ENCODE measurements around the gene PAPOLA. TPM values are rescaled to one million over a fixed set of nuclear protein-coding genes. Genes with fewer than 3 reads are reported as not detected.

PAPOLA gene
- total RNA-seq, 5 donors from 2014 or later (not counting 1 experiment from before 2014, with no cell fraction given) = 168 to 207 (median 183) TPM

GRCh38 chr14:96588410-96589257 is 86.5 kb downstream of the PAPOLA start:
- peaks cover 19 to 31% of the 10 kb centered on the region in 2 donors for H3K27me3 Mint-ChIP-seq
- no peaks in the 10 kb centered on the region for H3K36me3 Mint-ChIP-seq
- H3K36me3 ChIP-seq (ENCODE audit: control insufficient read depth in 2 of 2, extremely low read depth in 1 of 2, insufficient read depth in 1 of 2, low read length in 1 of 2) = no peaks in the 10 kb centered on the region
- CTCF ChIA-PET = no interaction called here
- peaks cover 0 to 19% of the 10 kb centered on the region in 2 experiments for H3K4me1 ChIP-seq (ENCODE audit: control insufficient read depth in 1 of 2, extremely low read depth in 1 of 2, insufficient read depth in 2 of 2, low read length in 2 of 2)
- POLR2A ChIA-PET = no interaction called here
- no peaks in the 10 kb centered on the region for H3K9me3 Mint-ChIP-seq
- no peak overlapping the region for H3K27ac ChIP-seq (ENCODE audit: low read length)
- peaks cover 2 to 63% of the 10 kb centered on the region in 2 experiments for H3K27me3 ChIP-seq (replicated peaks in 1 of 2; ENCODE audit: control insufficient read depth in 2 of 2, extremely low read depth in 1 of 2, insufficient read depth in 2 of 2, low read length in 1 of 2)
- no peak for DNase-seq
- no peak overlapping the region for H3K4me3 ChIP-seq (ENCODE audit: control insufficient read depth in 1 of 2, extremely low read depth in 1 of 2, low read length in 1 of 2)
- H3K4me3 Mint-ChIP-seq = peak overlapping the region in 1 of 3 donors; percentile 26
- H3K27ac Mint-ChIP-seq = no peak overlapping the region
- peaks cover 10 to 18% (median 13%) of the 10 kb centered on the region in 3 donors for H3K4me1 Mint-ChIP-seq
- no peaks in the 10 kb centered on the region for H3K9me3 ChIP-seq
- ATAC-seq (replicated peaks in 1 of 4) = no peak
- 50% methylated on average over 17 of the region's 22 CpGs for WGBS (ENCODE audit: insufficient coverage)

- peaks cover 2 to 57% of the 10 kb centered on the region in 2 experiments for H3K27me3 ChIP-seq (replicated peaks in 1 of 2; ENCODE audit: control insufficient read depth in 2 of 2, extremely low read depth in 1 of 2, insufficient read depth in 2 of 2, low read length in 1 of 2)
- Mint-ChIP-seq H3K36me3 (no peaks in the 10 kb centered on the region), H3K4me3 (no peak overlapping the region), H3K4me1 (peaks cover 10 to 16% (median 13%) of the 10 kb centered on the region in 3 donors), H3K27ac (no peak overlapping the region), H3K27me3 (peaks cover 19 to 25% of the 10 kb centered on the region in 2 donors), H3K9me3 (no peaks in the 10 kb centered on the region)
- DNase-seq = no peak
- peaks cover 0 to 16% of the 10 kb centered on the region in 2 experiments for H3K4me1 ChIP-seq (ENCODE audit: control insufficient read depth in 1 of 2, extremely low read depth in 1 of 2, insufficient read depth in 2 of 2, low read length in 2 of 2)
- POLR2A ChIA-PET = no interaction called here
- H3K9me3 ChIP-seq = no peaks in the 10 kb centered on the region
- CTCF ChIA-PET = no interaction called here
- no peaks in the 10 kb centered on the region for H3K36me3 ChIP-seq (ENCODE audit: control insufficient read depth in 2 of 2, extremely low read depth in 1 of 2, insufficient read depth in 1 of 2, low read length in 1 of 2)
- no peak overlapping the region for H3K27ac ChIP-seq (ENCODE audit: low read length)
- H3K4me3 ChIP-seq (ENCODE audit: control insufficient read depth in 1 of 2, extremely low read depth in 1 of 2, low read length in 1 of 2) = no peak overlapping the region
- WGBS (ENCODE audit: insufficient coverage) = 100% methylated on average over 1 of the region's 3 CpGs
- no peak for ATAC-seq (replicated peaks in 1 of 4)
Measured at GRCh38 chr14:96589577-96589976, 87.4 kb downstream of the PAPOLA start.

GRCh38 chr14:96590190-96590864 is 88.1 kb downstream of the PAPOLA start:
- 93% methylated on average over 5 of the region's 9 CpGs for WGBS (ENCODE audit: insufficient coverage)
- H3K27me3 ChIP-seq (replicated peaks in 1 of 2; ENCODE audit: control insufficient read depth in 2 of 2, extremely low read depth in 1 of 2, insufficient read depth in 2 of 2, low read length in 1 of 2) = peaks cover 2 to 51% of the 10 kb centered on the region in 2 experiments
- Mint-ChIP-seq H3K36me3 (no peaks in the 10 kb centered on the region), H3K27me3 (peaks cover 19 to 25% of the 10 kb centered on the region in 2 donors), H3K4me3 (no peak overlapping the region), H3K27ac (no peak overlapping the region), H3K4me1 (peaks cover 10 to 16% (median 13%) of the 10 kb centered on the region in 3 donors), H3K9me3 (no peaks in the 10 kb centered on the region)
- POLR2A ChIA-PET = no interaction called here
- CTCF ChIA-PET = interaction anchor here in 1 of 2 donors (0.6 kb wide), 1 partner anchor 178 kb away, joined by 3 read pairs; no protein-coding TSS in a partner anchor
- DNase-seq = peak in 1 of 35 experiments; percentile 12
- H3K36me3 ChIP-seq (ENCODE audit: control insufficient read depth in 2 of 2, extremely low read depth in 1 of 2, insufficient read depth in 1 of 2, low read length in 1 of 2) = no peaks in the 10 kb centered on the region
- H3K4me3 ChIP-seq (ENCODE audit: control insufficient read depth in 1 of 2, extremely low read depth in 1 of 2, low read length in 1 of 2) = no peak overlapping the region
- H3K9me3 ChIP-seq = no peaks in the 10 kb centered on the region
- peaks cover 0 to 16% of the 10 kb centered on the region in 2 experiments for H3K4me1 ChIP-seq (ENCODE audit: control insufficient read depth in 1 of 2, extremely low read depth in 1 of 2, insufficient read depth in 2 of 2, low read length in 2 of 2)
- no peak overlapping the region for H3K27ac ChIP-seq (ENCODE audit: low read length)
- ATAC-seq (replicated peaks in 1 of 4) = no peak

- Mint-ChIP-seq H3K36me3 (no peaks in the 10 kb centered on the region), H3K27ac (peak overlapping the region in 1 of 2 donors; percentile 48), H3K4me3 (peak overlapping the region; percentile 73 to 80 (median 75)), H3K4me1 (peaks cover 10 to 16% (median 13%) of the 10 kb centered on the region in 3 donors), H3K9me3 (no peaks in the 10 kb centered on the region), H3K27me3 (peaks cover 14 to 18% of the 10 kb centered on the region in 2 donors)
- WGBS (ENCODE audit: insufficient coverage) = 5% methylated on average over 39 of the region's 54 CpGs
- peaks cover 2 to 43% of the 10 kb centered on the region in 2 experiments for H3K27me3 ChIP-seq (replicated peaks in 1 of 2; ENCODE audit: control insufficient read depth in 2 of 2, extremely low read depth in 1 of 2, insufficient read depth in 2 of 2, low read length in 1 of 2)
- DNase-seq (peak in 34 of 35 experiments; percentile 16 to 75 (median 46)), ATAC-seq (replicated peaks in 1 of 4) (peak; percentile 84 to 97 (median 94))
- H3K27ac ChIP-seq (ENCODE audit: low read length) = no peak overlapping the region
- POLR2A ChIA-PET = no interaction called here
- H3K4me1 ChIP-seq (ENCODE audit: control insufficient read depth in 1 of 2, extremely low read depth in 1 of 2, insufficient read depth in 2 of 2, low read length in 2 of 2) = peaks cover 0 to 16% of the 10 kb centered on the region in 2 experiments
- H3K9me3 ChIP-seq = no peaks in the 10 kb centered on the region
- peak overlapping the region; percentile 55 to 58 for H3K4me3 ChIP-seq (ENCODE audit: control insufficient read depth in 1 of 2, extremely low read depth in 1 of 2, low read length in 1 of 2)
- H3K36me3 ChIP-seq (ENCODE audit: control insufficient read depth in 2 of 2, extremely low read depth in 1 of 2, insufficient read depth in 1 of 2, low read length in 1 of 2) = no peaks in the 10 kb centered on the region
- CTCF ChIA-PET = no interaction called here
Measured at GRCh38 chr14:96592591-96593386, 90.6 kb downstream of the PAPOLA start.

GRCh38 chr14:96594961-96595360 is 92.8 kb downstream of the PAPOLA start:
- CTCF ChIA-PET = no interaction called here

GRCh38 chr14:96597680-96598079 is 95.5 kb downstream of the PAPOLA start:
- WGBS (ENCODE audit: insufficient coverage) = 100% methylated on average over 2 of the region's 5 CpGs
- Mint-ChIP-seq H3K4me1 (peaks cover 4 to 7% (median 4%) of the 10 kb centered on the region in 3 donors), H3K27me3 (peaks cover 5 to 14% of the 10 kb centered on the region in 2 donors), H3K4me3 (no peak overlapping the region), H3K36me3 (no peaks in the 10 kb centered on the region), H3K9me3 (no peaks in the 10 kb centered on the region), H3K27ac (no peak overlapping the region)
- Histone ChIP-seq H3K27me3 (replicated peaks in 1 of 2; ENCODE audit: control insufficient read depth in 2 of 2, extremely low read depth in 1 of 2, insufficient read depth in 2 of 2, low read length in 1 of 2) (peaks cover 2 to 35% of the 10 kb centered on the region in 2 experiments), H3K4me3 (ENCODE audit: control insufficient read depth in 1 of 2, extremely low read depth in 1 of 2, low read length in 1 of 2) (no peak overlapping the region), H3K27ac (ENCODE audit: low read length) (no peak overlapping the region), H3K4me1 (ENCODE audit: control insufficient read depth in 1 of 2, extremely low read depth in 1 of 2, insufficient read depth in 2 of 2, low read length in 2 of 2) (peaks cover 0 to 9% of the 10 kb centered on the region in 2 experiments), H3K9me3 (no peaks in the 10 kb centered on the region), H3K36me3 (ENCODE audit: control insufficient read depth in 2 of 2, extremely low read depth in 1 of 2, insufficient read depth in 1 of 2, low read length in 1 of 2) (no peaks in the 10 kb centered on the region)
- DNase-seq (no peak), ATAC-seq (replicated peaks in 1 of 4) (no peak)
- POLR2A ChIA-PET = no interaction called here
- CTCF ChIA-PET = no interaction called here

More at GRCh38 chr14:96594961-96595360, 92.8 kb downstream of the PAPOLA start:
- H3K36me3 Mint-ChIP-seq = no peaks in the 10 kb centered on the region
- H3K9me3 ChIP-seq = no peaks in the 10 kb centered on the region
- DNase-seq (no peak), ATAC-seq (replicated peaks in 1 of 4) (no peak)
- H3K4me3 Mint-ChIP-seq = no peak overlapping the region
- peaks cover 2 to 43% of the 10 kb centered on the region in 2 experiments for H3K27me3 ChIP-seq (replicated peaks in 1 of 2; ENCODE audit: control insufficient read depth in 2 of 2, extremely low read depth in 1 of 2, insufficient read depth in 2 of 2, low read length in 1 of 2)
- H3K9me3 Mint-ChIP-seq = no peaks in the 10 kb centered on the region
- peaks cover 0 to 16% of the 10 kb centered on the region in 2 experiments for H3K4me1 ChIP-seq (ENCODE audit: control insufficient read depth in 1 of 2, extremely low read depth in 1 of 2, insufficient read depth in 2 of 2, low read length in 2 of 2)
- H3K27ac ChIP-seq (ENCODE audit: low read length) = no peak overlapping the region
- 82% methylated on average over 4 of the region's 6 CpGs for WGBS (ENCODE audit: insufficient coverage)
- H3K36me3 ChIP-seq (ENCODE audit: control insufficient read depth in 2 of 2, extremely low read depth in 1 of 2, insufficient read depth in 1 of 2, low read length in 1 of 2) = no peaks in the 10 kb centered on the region
- H3K27me3 Mint-ChIP-seq = peaks cover 9 to 13% of the 10 kb centered on the region in 2 donors
- POLR2A ChIA-PET = no interaction called here
- H3K4me3 ChIP-seq (ENCODE audit: control insufficient read depth in 1 of 2, extremely low read depth in 1 of 2, low read length in 1 of 2) = no peak overlapping the region
- peaks cover 5 to 13% (median 10%) of the 10 kb centered on the region in 3 donors for H3K4me1 Mint-ChIP-seq
- H3K27ac Mint-ChIP-seq = no peak overlapping the region

Measured in T-cell (primary cell).